ENCODE data around the gene PCGF1. TPM values are rescaled to one million over a fixed set of nuclear protein-coding genes. Genes with fewer than 3 reads are reported as not detected.

The PCGF1 gene
- total and polyA plus RNA-seq, 2 experiments from 2014 or later: 10.9 to 13.4 TPM

DNA sequence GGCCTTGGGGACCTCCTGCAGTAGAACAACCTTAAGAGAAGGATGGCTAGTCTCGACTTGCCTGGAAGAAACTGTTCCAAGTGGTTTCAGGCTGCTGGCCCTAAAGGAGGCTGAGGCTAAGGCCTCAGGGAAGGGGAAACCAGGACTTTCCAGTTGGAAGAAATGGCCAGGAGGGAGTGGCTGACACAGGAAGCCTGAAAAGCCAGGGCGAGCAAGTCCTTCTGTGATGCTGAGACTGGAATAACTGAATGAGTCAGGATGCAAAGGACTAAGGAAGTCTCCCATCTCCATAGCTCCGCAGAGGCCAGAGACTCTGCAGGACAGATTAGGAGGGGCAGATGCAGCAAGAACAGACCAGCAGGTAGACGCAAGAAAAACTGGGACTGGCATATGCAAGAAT, 29.6 kb upstream of the PCGF1 start (continued):
- TF ChIP-seq, protein P1, sequence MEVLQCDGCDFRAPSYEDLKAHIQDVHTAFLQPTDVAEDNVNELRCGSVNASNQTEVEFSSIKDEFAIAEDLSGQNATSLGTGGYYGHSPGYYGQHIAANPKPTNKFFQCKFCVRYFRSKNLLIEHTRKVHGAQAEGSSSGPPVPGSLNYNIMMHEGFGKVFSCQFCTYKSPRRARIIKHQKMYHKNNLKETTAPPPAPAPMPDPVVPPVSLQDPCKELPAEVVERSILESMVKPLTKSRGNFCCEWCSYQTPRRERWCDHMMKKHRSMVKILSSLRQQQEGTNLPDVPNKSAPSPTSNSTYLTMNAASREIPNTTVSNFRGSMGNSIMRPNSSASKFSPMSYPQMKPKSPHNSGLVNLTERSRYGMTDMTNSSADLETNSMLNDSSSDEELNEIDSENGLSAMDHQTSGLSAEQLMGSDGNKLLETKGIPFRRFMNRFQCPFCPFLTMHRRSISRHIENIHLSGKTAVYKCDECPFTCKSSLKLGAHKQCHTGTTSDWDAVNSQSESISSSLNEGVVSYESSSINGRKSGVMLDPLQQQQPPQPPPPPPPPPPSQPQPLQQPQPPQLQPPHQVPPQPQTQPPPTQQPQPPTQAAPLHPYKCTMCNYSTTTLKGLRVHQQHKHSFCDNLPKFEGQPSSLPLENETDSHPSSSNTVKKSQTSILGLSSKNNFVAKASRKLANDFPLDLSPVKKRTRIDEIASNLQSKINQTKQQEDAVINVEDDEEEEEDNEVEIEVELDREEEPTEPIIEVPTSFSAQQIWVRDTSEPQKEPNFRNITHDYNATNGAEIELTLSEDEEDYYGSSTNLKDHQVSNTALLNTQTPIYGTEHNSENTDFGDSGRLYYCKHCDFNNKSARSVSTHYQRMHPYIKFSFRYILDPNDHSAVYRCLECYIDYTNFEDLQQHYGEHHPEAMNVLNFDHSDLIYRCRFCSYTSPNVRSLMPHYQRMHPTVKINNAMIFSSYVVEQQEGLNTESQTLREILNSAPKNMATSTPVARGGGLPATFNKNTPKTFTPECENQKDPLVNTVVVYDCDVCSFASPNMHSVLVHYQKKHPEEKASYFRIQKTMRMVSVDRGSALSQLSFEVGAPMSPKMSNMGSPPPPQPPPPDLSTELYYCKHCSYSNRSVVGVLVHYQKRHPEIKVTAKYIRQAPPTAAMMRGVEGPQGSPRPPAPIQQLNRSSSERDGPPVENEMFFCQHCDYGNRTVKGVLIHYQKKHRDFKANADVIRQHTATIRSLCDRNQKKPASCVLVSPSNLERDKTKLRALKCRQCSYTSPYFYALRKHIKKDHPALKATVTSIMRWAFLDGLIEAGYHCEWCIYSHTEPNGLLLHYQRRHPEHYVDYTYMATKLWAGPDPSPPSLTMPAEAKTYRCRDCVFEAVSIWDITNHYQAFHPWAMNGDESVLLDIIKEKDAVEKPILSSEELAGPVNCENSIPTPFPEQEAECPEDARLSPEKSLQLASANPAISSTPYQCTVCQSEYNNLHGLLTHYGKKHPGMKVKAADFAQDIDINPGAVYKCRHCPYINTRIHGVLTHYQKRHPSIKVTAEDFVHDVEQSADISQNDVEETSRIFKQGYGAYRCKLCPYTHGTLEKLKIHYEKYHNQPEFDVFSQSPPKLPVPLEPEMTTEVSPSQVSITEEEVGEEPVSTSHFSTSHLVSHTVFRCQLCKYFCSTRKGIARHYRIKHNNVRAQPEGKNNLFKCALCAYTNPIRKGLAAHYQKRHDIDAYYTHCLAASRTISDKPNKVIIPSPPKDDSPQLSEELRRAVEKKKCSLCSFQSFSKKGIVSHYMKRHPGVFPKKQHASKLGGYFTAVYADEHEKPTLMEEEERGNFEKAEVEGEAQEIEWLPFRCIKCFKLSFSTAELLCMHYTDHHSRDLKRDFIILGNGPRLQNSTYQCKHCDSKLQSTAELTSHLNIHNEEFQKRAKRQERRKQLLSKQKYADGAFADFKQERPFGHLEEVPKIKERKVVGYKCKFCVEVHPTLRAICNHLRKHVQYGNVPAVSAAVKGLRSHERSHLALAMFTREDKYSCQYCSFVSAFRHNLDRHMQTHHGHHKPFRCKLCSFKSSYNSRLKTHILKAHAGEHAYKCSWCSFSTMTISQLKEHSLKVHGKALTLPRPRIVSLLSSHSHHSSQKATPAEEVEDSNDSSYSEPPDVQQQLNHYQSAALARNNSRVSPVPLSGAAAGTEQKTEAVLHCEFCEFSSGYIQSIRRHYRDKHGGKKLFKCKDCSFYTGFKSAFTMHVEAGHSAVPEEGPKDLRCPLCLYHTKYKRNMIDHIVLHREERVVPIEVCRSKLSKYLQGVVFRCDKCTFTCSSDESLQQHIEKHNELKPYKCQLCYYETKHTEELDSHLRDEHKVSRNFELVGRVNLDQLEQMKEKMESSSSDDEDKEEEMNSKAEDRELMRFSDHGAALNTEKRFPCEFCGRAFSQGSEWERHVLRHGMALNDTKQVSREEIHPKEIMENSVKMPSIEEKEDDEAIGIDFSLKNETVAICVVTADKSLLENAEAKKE (CRISPR knock-in tag; IDR thresholded peaks at IDR 0.05): no peak

DNA sequence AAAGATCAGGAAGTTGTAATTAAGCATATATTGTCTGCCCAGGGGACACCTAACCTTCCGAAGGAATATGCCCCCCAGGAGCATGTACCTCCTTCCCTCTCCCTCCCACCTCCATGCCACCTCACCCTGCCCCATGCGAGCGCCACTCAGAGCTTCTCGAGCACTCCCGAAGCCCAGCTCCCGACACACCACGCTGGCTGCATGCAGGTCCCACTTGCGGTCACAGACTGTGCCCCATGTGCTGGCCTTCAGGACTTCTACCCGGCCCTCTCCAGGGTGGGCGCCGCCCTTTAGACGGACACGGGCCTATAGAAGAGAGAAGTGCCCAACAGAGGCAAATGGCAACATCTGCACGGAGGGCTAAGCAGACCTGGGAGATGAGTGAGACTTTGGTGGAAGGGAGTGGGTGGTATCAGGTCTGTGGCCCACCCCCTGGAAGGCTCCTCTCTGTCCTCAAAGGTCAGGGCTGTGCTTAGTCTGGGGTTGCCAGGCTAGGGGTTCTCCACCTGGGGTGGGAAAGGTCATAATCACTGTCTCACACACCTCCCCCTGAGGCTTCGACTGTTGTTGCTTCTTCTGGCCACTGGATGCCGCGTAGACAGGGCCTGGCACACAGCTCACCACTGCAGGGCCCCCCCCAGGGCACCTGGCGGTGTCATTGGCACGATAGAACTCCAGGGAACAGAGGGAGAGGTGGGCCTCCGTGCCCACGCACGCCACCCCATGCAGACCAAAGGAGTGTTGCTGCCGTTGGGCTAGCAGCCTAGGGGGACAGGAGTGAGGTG, 28.9 kb upstream of the PCGF1 start:
- Mint-ChIP-seq H3K9me3 (no peaks in the 10 kb centered on the region; the same call in 2 of the 3 replicates), H3K27ac (no peak overlapping the region), H3K27me3 (ENCODE audit: insufficient read depth, low read depth, poor library complexity) (peaks cover 6% of the 10 kb centered on the region), H3K4me1 (no peaks in the 10 kb centered on the region; the same call in none of the 3 replicates), H3K4me3 (no peak overlapping the region), H3K36me3 (ENCODE audit: low read depth) (peaks cover 18% of the 10 kb centered on the region)
- H4K20me1 ChIP-seq (replicated peaks; ENCODE audit: insufficient read depth): no peaks in the 10 kb centered on the region; the same call in 1 of the 2 replicates
- H3F3A ChIP-seq (replicated peaks; ENCODE audit: low read depth): no peaks in the 10 kb centered on the region
- ATAC-seq (peak; percentile 33; the same call in 2 of the 3 replicates), DNase-seq (ENCODE audit: low spot score) (no peak)
- no peak overlapping the region for H3K27ac ChIP-seq (ENCODE audit: low read depth)
- H3K4me2 ChIP-seq: no peak overlapping the region
- H3K9me2 ChIP-seq (ENCODE audit: insufficient read depth): no peaks in the 10 kb centered on the region
- no peaks in the 10 kb centered on the region for H3K36me3 ChIP-seq (ENCODE audit: insufficient read depth)
- no peaks in the 10 kb centered on the region for H3K79me2 ChIP-seq (replicated peaks; ENCODE audit: insufficient read depth)
- no peaks in the 10 kb centered on the region for H3K27me3 ChIP-seq (ENCODE audit: insufficient read depth)
- H3K4me1 ChIP-seq (ENCODE audit: insufficient read depth): no peaks in the 10 kb centered on the region
- no peak overlapping the region for H3K4me3 ChIP-seq
- H2AFZ ChIP-seq: no peak overlapping the region
- no peak for TF ChIP-seq ZNF114 (CRISPR knock-in tag; IDR thresholded peaks at IDR 0.05)
- TF ChIP-seq, protein P2, sequence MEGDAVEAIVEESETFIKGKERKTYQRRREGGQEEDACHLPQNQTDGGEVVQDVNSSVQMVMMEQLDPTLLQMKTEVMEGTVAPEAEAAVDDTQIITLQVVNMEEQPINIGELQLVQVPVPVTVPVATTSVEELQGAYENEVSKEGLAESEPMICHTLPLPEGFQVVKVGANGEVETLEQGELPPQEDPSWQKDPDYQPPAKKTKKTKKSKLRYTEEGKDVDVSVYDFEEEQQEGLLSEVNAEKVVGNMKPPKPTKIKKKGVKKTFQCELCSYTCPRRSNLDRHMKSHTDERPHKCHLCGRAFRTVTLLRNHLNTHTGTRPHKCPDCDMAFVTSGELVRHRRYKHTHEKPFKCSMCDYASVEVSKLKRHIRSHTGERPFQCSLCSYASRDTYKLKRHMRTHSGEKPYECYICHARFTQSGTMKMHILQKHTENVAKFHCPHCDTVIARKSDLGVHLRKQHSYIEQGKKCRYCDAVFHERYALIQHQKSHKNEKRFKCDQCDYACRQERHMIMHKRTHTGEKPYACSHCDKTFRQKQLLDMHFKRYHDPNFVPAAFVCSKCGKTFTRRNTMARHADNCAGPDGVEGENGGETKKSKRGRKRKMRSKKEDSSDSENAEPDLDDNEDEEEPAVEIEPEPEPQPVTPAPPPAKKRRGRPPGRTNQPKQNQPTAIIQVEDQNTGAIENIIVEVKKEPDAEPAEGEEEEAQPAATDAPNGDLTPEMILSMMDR (conservative IDR thresholded peaks at IDR 0.05; ENCODE audit: low read depth in 2 of 2): no peak
- no peak for TF ChIP-seq ETS1 (IDR thresholded peaks at IDR 0.05)
- TF ChIP-seq REST (IDR thresholded peaks at IDR 0.05; ENCODE audit: unreplicated experiment): no peak
